GM12878 (cell line): Measurements from ENCODE around the gene AKAP7. TPM values are rescaled to one million over a fixed set of nuclear protein-coding genes. Genes with fewer than 3 reads are reported as not detected.

ENCODE experiments used
- ATAC-seq: fragments of 200-7000 bp; cut with Tn5 transposase; 3 replicates; pipeline ENCODE4 v1.9.1; 2020; ENCODE audit warnings: mild to moderate bottlenecking, moderate library complexity
- BruUV-seq: library from RNA; stranded (reverse); fragments of 400-500 nt; replicated peaks from 2 replicates; lab custom pipeline; 2021; lab: Mats Ljungman, UMichigan
- CTCF ChIA-PET: fragments of 300-600 bp; sonication (Branson Sonifier 250); formaldehyde crosslinking; extraction: SDS; loops from one replicate; lab custom pipeline; 2021; ENCODE audit warnings: inconsistent platforms; lab: Yijun Ruan, JAX
- POLR2A ChIA-PET: fragments of 350-600 bp; formaldehyde crosslinking; extraction: SDS; loops from one replicate; lab custom pipeline; 2021; ENCODE audit warnings: inconsistent platforms; lab: Charles Lee
- RAD21 ChIA-PET: fragments of 300-600 bp; sonication (Branson Sonifier 250); formaldehyde crosslinking; loops from one replicate; lab custom pipeline; 2023; ENCODE audit warnings: antibody characterized with exemption; ENCODE audit not compliant: unreplicated experiment; lab: Charles Lee
- SMC1A ChIA-PET: fragments of 300-600 bp; sonication (Branson Sonifier 250); formaldehyde crosslinking; loops from one replicate; lab custom pipeline; 2023; ENCODE audit not compliant: unreplicated experiment, uncharacterized antibody; lab: Charles Lee
- DNase-seq: peaks from one replicate; pipeline ENCODE4 v3.0.0-alpha.2; 2011; ENCODE audit warnings: low read depth, low spot score
- FAIRE-seq: peaks from 3 replicates; lab custom pipeline; 2011; peaks lifted over from hg19 to GRCh38; lab: Jason Lieb, UNC
- H2AFZ ChIP-seq: 2 replicates; pipeline ENCODE4 v1.6.0; 2011; ENCODE audit warnings: low read depth, low read length, control low read depth; ENCODE audit not compliant: control insufficient read depth
- H3K27ac ChIP-seq: 2 replicates; pipeline ENCODE4 v1.5.1; 2011; ENCODE audit warnings: control low read depth; ENCODE audit not compliant: control insufficient read depth, insufficient read depth
- H3K27me3 ChIP-seq, 2 experiments: replicated peaks in 1 of 2; 2 replicates each; pipeline versions ENCODE4 v1.6.0 to v1.6.1; 2011; ENCODE audit warnings: low read length in 1 of 2; ENCODE audit not compliant: control insufficient read depth in 2 of 2, insufficient read depth in 2 of 2
- H3K36me3 ChIP-seq, 2 experiments: 2 replicates each; pipeline ENCODE4 v1.5.1; 2011; ENCODE audit warnings: low read length in 1 of 2; ENCODE audit not compliant: control insufficient read depth in 2 of 2, insufficient read depth in 2 of 2
- H3K4me1 ChIP-seq: 2 replicates; pipeline ENCODE4 v1.6.1; 2011; ENCODE audit warnings: mild to moderate bottlenecking, low read length, moderate library complexity, mixed read lengths; ENCODE audit not compliant: control insufficient read depth, insufficient read depth
- H3K4me2 ChIP-seq: 2 replicates; pipeline ENCODE4 v1.6.0; 2011; ENCODE audit warnings: control low read depth; ENCODE audit not compliant: control insufficient read depth, insufficient read depth
- H3K4me3 ChIP-seq: fragments of 200-600 bp; sonication (generic); 2 replicates; pipeline ENCODE4 v1.5.1; 2016
- H3K79me2 ChIP-seq: 2 replicates; pipeline ENCODE4 v1.6.0; 2011; ENCODE audit warnings: low read length; ENCODE audit not compliant: control insufficient read depth, insufficient read depth
- H3K9ac ChIP-seq: 2 replicates; pipeline ENCODE4 v1.8.0; 2011; ENCODE audit warnings: low read length, control low read depth, mixed read lengths; ENCODE audit not compliant: control insufficient read depth, insufficient read depth
- H3K9me3 ChIP-seq: replicated peaks from 3 replicates; pipeline ENCODE4 v1.5.1; 2011; ENCODE audit warnings: mild to moderate bottlenecking, low read length; ENCODE audit not compliant: control insufficient read depth, insufficient read depth
- H4K20me1 ChIP-seq: 2 replicates; pipeline ENCODE4 v1.6.0; 2011; ENCODE audit not compliant: control insufficient read depth, insufficient read depth
- CBX3 ChIP-seq: fragments of 200-600 bp; sonication (generic); IDR thresholded peaks from 2 replicates; pipeline ENCODE4 v1.6.1; 2016; ENCODE audit warnings: low read depth, borderline replicate concordance
- CHD2 ChIP-seq: IDR thresholded peaks from 2 replicates; pipeline ENCODE4 v1.6.1; 2011; ENCODE audit warnings: low read depth, low read length, improper control_type of control experiment, borderline replicate concordance
- CREM ChIP-seq: IDR thresholded peaks from 2 replicates; pipeline ENCODE4 v1.6.1; 2014; ENCODE audit warnings: antibody characterized with exemption, low read depth
- ETV6 ChIP-seq, 2 experiments: fragments of 450-650 bp in 1 of 2; IDR thresholded peaks in 1 of 2; conservative IDR thresholded peaks in 1 of 2; 2 replicates each; pipeline ENCODE4 v1.6.1; 2014; ENCODE audit warnings: antibody characterized with exemption in 1 of 2, borderline replicate concordance in 1 of 2, low read depth in 1 of 2, mild to moderate bottlenecking in 1 of 2, moderate library complexity in 1 of 2
- FOS ChIP-seq: IDR thresholded peaks from 3 replicates; pipeline ENCODE4 v1.6.1; 2011; ENCODE audit warnings: borderline replicate concordance; ENCODE audit not compliant: insufficient read length; ENCODE audit errors: extremely low read depth
- HDAC2 ChIP-seq: fragments of 200-600 bp; sonication (generic); IDR thresholded peaks from 2 replicates; pipeline ENCODE4 v1.6.1; 2017
- IKZF1 ChIP-seq: fragments of 450-650 bp; conservative IDR thresholded peaks from 2 replicates; pipeline ENCODE4 v1.6.1; 2017; ENCODE audit warnings: antibody characterized with exemption, mild to moderate bottlenecking
- IKZF2 ChIP-seq, 2 experiments: fragments of 450-650 bp; IDR thresholded peaks; 2 replicates each; pipeline ENCODE4 v1.6.1; 2017; ENCODE audit warnings: mild to moderate bottlenecking in 2 of 2, moderate library complexity in 2 of 2
- MTA3 ChIP-seq: IDR thresholded peaks from 2 replicates; pipeline ENCODE4 v1.6.1; 2012; ENCODE audit warnings: low read length, inconsistent platforms, borderline replicate concordance
- NFXL1 ChIP-seq: fragments of 450-650 bp; IDR thresholded peaks from 2 replicates; pipeline ENCODE4 v1.6.1; 2017; ENCODE audit warnings: antibody characterized with exemption, mild to moderate bottlenecking, borderline replicate concordance
- NFYA ChIP-seq: IDR thresholded peaks from 2 replicates; pipeline ENCODE4 v1.6.1; 2011; ENCODE audit warnings: low read depth, mild to moderate bottlenecking, low read length, improper control_type of control experiment, borderline replicate concordance
- NFYB ChIP-seq: IDR thresholded peaks from 2 replicates; pipeline ENCODE4 v1.6.1; 2011; ENCODE audit warnings: low read depth, mild to moderate bottlenecking, low read length, improper control_type of control experiment, moderate library complexity; ENCODE audit not compliant: insufficient read depth
- SRF ChIP-seq, 2 experiments: IDR thresholded peaks; 2 replicates each; pipeline ENCODE4 v1.6.1; 2011; ENCODE audit warnings: low read depth in 2 of 2, low read length in 2 of 2, mild to moderate bottlenecking in 1 of 2, moderate library complexity in 1 of 2
- WGBS: methylation state at CpG from one replicate; pipeline ENCODE4 v1.1.6; 2016; ENCODE audit warnings: low lambda C conversion rate; ENCODE audit not compliant: insufficient replicate concordance, insufficient coverage; ENCODE audit errors: missing lambda C conversion rate; 5-methylcytosine and 5-hydroxymethylcytosine counted together
- in situ Hi-C: fragments of 300-500 bp; cut with MboI; formaldehyde crosslinking; loops from 9 replicates; pipeline ENCODE4 v1.14.3; 2018; ENCODE audit warnings: mixed read lengths
- intact Hi-C: fragments of 100-400 bp; cut with micrococcal nuclease; formaldehyde crosslinking; loops from one replicate; pipeline ENCODE4 v1.14.2; 2022; ENCODE audit not compliant: unreplicated experiment
- polyA plus RNA-seq, 11 experiments: library from polyadenylated mRNA; depleted of rRNA in 4 of 11; unstranded in 6 of 11; stranded (reverse) in 5 of 11; fragments of >200 nt; fragmentation: Nextera tagmentation in 4 of 11; fragmentation: Illumina TruSeq in 1 of 11; extraction: Ambion mirVana in 4 of 11; extraction: Trizol in 1 of 11; gene quantifications; 1 replicate in 1 of 11; 2 replicates in 10 of 11; pipeline versions ENCODE4 v1.2.1 to v1.2.3, GENCODE V29; 2011 to 2016; ENCODE audit warnings: inconsistent platforms in 2 of 11, missing spikeins in 2 of 11, low read depth in 1 of 11
- total RNA-seq, 4 experiments: library from RNA; depleted of rRNA in 3 of 4; stranded (reverse); fragments of >200 nt in 3 of 4; fragmentation: Illumina TruSeq in 1 of 4; extraction: Trizol in 1 of 4; gene quantifications; 2 replicates each; pipeline versions ENCODE4 v1.2.1 to v1.2.3, GENCODE V29; 2013 to 2021
- TF ChIP-seq, protein P1 (sequence below): IDR thresholded peaks from 2 replicates; pipeline ENCODE4 v1.6.1; 2011; ENCODE audit warnings: low read depth, mild to moderate bottlenecking, low read length, moderate library complexity, borderline replicate concordance; ENCODE audit errors: extremely low read depth
- TF ChIP-seq, protein P2 (sequence below): fragments of 450-650 bp; IDR thresholded peaks from 2 replicates; pipeline ENCODE4 v1.6.1; 2017; ENCODE audit warnings: mild to moderate bottlenecking, moderate library complexity
- TF ChIP-seq, protein P3 (sequence below): fragments of 150-350 bp; IDR thresholded peaks from 2 replicates; pipeline ENCODE4 v1.6.1; 2014; ENCODE audit warnings: mild to moderate bottlenecking, low read depth, low read length
- TF ChIP-seq, protein P4 (sequence below): fragments of 450-650 bp; IDR thresholded peaks from 2 replicates; pipeline ENCODE4 v1.6.1; 2016; ENCODE audit warnings: mild to moderate bottlenecking

Gene AKAP7
- total and polyA plus RNA-seq, 10 of the 15 experiments (the other 5 are each of a cell fraction or from before 2014, with no cell fraction given) = 0.06 to 0.58 (median 0.28) TPM; not detected in 1

DNA sequence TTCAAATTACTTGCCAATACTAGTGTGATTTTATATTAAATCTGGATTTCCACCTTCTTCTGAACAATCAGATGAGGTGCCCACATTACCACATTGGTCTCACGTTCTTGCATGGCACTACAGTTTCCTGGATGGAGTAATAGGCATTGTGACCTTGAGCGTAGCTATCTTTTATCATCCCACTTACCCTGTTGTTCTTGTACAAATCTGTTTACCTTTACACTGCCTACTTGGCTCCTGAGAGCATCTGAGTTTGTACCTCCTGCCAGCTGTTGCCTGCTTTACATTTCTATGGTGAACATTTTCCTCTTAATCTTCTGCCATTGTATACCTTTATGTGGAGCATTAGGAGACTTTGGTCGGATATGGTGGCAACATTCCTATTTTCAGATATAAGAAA, 90.7 kb downstream of the AKAP7 start:
- ChIA-PET CTCF (no interaction called here), RAD21 (no interaction called here), SMC1A (interaction anchor here (0.5 to 1.6 kb wide), 2 partner anchors 88 to 192 kb away, joined by 3 read pairs; no protein-coding TSS in a partner anchor), POLR2A (no interaction called here)
- Histone ChIP-seq H3K4me2 (no peak overlapping the region), H4K20me1 (no peaks in the 10 kb centered on the region), H3K9me3 (no peaks in the 10 kb centered on the region), H3K4me1 (no peaks in the 10 kb centered on the region), H3K9ac (no peak overlapping the region), H3K27ac (no peak overlapping the region), H3K36me3 (no peaks in the 10 kb centered on the region), H3K4me3 (no peak overlapping the region), H2AFZ (no peak overlapping the region), H3K27me3 (no peaks in the 10 kb centered on the region; a peak in 1 of 4 replicates), H3K79me2 (no peaks in the 10 kb centered on the region)
- WGBS = 0% methylated on average over 3 of the region's 3 CpGs
- FAIRE-seq = no peak
- intact Hi-C loops (no loop called here), in situ Hi-C loops (no loop called here)
- no peak for ATAC-seq
- no peak for DNase-seq
- BruUV-seq = no TSS peak
- TF ChIP-seq ETV6 (conservative IDR thresholded peaks at IDR 0.05 in 1 of 2, IDR thresholded peaks at IDR 0.05 in 1 of 2; ENCODE audit: borderline replicate concordance in 1 of 2, low read depth in 1 of 2) (no peak), IKZF1 (no peak), MTA3 (no peak), CHD2 (no peak), NFYA (no peak), CBX3 (no peak), NFYB (no peak), IKZF2 (IDR thresholded peaks at IDR 0.05) (no peak), HDAC2 (no peak), SRF (IDR thresholded peaks at IDR 0.05; ENCODE audit: low read depth in 2 of 2, low read length in 2 of 2) (no peak), CREM (no peak), FOS (no peak), NFXL1 (no peak)
- TF ChIP-seq, protein P1, sequence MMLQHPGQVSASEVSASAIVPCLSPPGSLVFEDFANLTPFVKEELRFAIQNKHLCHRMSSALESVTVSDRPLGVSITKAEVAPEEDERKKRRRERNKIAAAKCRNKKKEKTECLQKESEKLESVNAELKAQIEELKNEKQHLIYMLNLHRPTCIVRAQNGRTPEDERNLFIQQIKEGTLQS = no peak
- TF ChIP-seq, protein P2, sequence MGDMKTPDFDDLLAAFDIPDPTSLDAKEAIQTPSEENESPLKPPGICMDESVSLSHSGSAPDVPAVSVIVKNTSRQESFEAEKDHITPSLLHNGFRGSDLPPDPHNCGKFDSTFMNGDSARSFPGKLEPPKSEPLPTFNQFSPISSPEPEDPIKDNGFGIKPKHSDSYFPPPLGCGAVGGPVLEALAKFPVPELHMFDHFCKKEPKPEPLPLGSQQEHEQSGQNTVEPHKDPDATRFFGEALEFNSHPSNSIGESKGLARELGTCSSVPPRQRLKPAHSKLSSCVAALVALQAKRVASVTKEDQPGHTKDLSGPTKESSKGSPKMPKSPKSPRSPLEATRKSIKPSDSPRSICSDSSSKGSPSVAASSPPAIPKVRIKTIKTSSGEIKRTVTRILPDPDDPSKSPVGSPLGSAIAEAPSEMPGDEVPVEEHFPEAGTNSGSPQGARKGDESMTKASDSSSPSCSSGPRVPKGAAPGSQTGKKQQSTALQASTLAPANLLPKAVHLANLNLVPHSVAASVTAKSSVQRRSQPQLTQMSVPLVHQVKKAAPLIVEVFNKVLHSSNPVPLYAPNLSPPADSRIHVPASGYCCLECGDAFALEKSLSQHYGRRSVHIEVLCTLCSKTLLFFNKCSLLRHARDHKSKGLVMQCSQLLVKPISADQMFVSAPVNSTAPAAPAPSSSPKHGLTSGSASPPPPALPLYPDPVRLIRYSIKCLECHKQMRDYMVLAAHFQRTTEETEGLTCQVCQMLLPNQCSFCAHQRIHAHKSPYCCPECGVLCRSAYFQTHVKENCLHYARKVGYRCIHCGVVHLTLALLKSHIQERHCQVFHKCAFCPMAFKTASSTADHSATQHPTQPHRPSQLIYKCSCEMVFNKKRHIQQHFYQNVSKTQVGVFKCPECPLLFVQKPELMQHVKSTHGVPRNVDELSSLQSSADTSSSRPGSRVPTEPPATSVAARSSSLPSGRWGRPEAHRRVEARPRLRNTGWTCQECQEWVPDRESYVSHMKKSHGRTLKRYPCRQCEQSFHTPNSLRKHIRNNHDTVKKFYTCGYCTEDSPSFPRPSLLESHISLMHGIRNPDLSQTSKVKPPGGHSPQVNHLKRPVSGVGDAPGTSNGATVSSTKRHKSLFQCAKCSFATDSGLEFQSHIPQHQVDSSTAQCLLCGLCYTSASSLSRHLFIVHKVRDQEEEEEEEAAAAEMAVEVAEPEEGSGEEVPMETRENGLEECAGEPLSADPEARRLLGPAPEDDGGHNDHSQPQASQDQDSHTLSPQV = no peak
- TF ChIP-seq, protein P3, sequence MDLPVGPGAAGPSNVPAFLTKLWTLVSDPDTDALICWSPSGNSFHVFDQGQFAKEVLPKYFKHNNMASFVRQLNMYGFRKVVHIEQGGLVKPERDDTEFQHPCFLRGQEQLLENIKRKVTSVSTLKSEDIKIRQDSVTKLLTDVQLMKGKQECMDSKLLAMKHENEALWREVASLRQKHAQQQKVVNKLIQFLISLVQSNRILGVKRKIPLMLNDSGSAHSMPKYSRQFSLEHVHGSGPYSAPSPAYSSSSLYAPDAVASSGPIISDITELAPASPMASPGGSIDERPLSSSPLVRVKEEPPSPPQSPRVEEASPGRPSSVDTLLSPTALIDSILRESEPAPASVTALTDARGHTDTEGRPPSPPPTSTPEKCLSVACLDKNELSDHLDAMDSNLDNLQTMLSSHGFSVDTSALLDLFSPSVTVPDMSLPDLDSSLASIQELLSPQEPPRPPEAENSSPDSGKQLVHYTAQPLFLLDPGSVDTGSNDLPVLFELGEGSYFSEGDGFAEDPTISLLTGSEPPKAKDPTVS = no peak
- TF ChIP-seq, protein P4, sequence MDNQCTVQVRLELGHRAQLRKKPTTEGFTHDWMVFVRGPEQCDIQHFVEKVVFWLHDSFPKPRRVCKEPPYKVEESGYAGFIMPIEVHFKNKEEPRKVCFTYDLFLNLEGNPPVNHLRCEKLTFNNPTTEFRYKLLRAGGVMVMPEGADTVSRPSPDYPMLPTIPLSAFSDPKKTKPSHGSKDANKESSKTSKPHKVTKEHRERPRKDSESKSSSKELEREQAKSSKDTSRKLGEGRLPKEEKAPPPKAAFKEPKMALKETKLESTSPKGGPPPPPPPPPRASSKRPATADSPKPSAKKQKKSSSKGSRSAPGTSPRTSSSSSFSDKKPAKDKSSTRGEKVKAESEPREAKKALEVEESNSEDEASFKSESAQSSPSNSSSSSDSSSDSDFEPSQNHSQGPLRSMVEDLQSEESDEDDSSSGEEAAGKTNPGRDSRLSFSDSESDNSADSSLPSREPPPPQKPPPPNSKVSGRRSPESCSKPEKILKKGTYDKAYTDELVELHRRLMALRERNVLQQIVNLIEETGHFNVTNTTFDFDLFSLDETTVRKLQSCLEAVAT = no peak
